ENCODE measurements around the gene CENPH.
"Not testable (repeated sequence)": the region's sequence is repeated elsewhere in the genome, so short reads cannot be mapped to it uniquely, and the experiment has no call there.

CENPH gene

DNA sequence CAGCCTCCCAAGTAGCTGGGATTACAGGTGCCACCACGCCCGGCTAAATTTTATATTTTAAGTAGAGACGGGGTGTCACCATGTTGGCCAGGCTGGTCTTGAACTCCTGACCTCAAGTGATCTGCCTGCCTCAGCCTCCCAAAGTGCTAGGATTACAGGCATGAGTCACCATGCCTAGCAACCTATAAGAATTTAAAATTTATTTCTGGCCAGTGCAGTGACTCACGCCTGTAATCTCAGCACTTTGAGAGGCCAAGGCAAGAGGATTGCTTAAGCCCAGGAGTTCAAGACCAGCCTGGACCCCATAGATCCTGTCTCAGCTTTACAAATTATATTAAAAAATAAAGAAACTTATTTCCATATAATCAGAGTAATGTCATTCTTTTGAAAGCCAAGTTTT is 66.6 kb downstream of the CENPH start:
- not testable (repeated sequence) for DNase-seq

DNA sequence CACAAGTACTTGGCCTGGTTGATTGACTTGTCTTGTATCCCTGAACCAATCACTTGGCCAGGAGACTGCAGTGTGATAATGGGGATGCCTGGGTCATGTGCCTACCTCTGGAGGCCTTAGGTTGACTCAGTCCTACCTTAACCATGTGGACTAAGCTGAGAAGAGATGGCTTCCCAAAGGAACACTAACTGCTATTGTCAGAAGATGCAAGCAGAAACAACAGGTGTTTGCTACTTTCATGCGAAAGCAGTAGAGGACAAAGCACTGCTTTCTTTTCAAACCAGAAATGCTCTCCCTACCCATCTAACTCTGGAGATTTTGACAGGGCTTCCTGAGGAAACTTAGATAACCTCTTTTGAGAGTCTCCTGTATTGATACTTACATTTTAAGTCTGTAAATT is 68.2 kb downstream of the CENPH start:
- no peak for DNase-seq
